Glomerular visceral epithelial cell (primary cell): ENCODE results near the gene PRKCZ.

ENCODE experiments used
- DNase-seq: peaks from one replicate; pipeline ENCODE4 v3.0.0-alpha.2; 2016; ENCODE audit errors: extremely low spot score

PRKCZ gene

GRCh38 chr1:2024887-2025286 is 25.3 kb upstream of the PRKCZ start:
- no peak for DNase-seq

- no peak for DNase-seq
These were observed 24.7 kb upstream of the PRKCZ start for GRCh38 chr1:2025491-2025981.

- DNase-seq, result no peak
These were observed 22.1 kb upstream of the PRKCZ start for GRCh38 chr1:2027961-2028583.

- no peak for DNase-seq
These were observed 21.2 kb upstream of the PRKCZ start for GRCh38 chr1:2028870-2029560.

- no peak for DNase-seq
These were observed 20.6 kb upstream of the PRKCZ start for GRCh38 chr1:2029561-2029960.

GRCh38 chr1:2030076-2030871 is 19.9 kb upstream of the PRKCZ start:
- no peak for DNase-seq

- no peak for DNase-seq
These were observed 18.4 kb upstream of the PRKCZ start for GRCh38 chr1:2031546-2032540.

GRCh38 chr1:2032737-2033136 is 17.5 kb upstream of the PRKCZ start:
- DNase-seq, result no peak

GRCh38 chr1:2033165-2033564 is 17.0 kb upstream of the PRKCZ start:
- no peak for DNase-seq

GRCh38 chr1:2036287-2036686 is 13.9 kb upstream of the PRKCZ start:
- DNase-seq, result no peak

GRCh38 chr1:2037314-2037979 is 12.8 kb upstream of the PRKCZ start:
- no peak for DNase-seq

GRCh38 chr1:2038229-2038628 is 12.0 kb upstream of the PRKCZ start:
- no peak for DNase-seq

GRCh38 chr1:2039251-2039650 is 11.0 kb upstream of the PRKCZ start:
- DNase-seq, result no peak

- no peak for DNase-seq
These were observed 8.9 kb upstream of the PRKCZ start for GRCh38 chr1:2041305-2041704.

GRCh38 chr1:2041887-2042286 is 8.3 kb upstream of the PRKCZ start:
- no peak for DNase-seq

- no peak for DNase-seq
These were observed 7.1 kb upstream of the PRKCZ start for GRCh38 chr1:2042830-2043773.

GRCh38 chr1:2043886-2044285 is 6.3 kb upstream of the PRKCZ start:
- no peak for DNase-seq

- DNase-seq, result peak; percentile 66
These were observed 5.5 kb upstream of the PRKCZ start for GRCh38 chr1:2044510-2045319.
